GM19099 (cell line): ENCODE data around the gene IL22RA1.

Experiments used
- POLR2A ChIP-seq: IDR thresholded peaks from 3 replicates; pipeline ENCODE4 v1.6.1; 2011; ENCODE audit warnings: low read depth; ENCODE audit not compliant: insufficient read length; ENCODE audit errors: extremely low read depth

The IL22RA1 gene

DNA sequence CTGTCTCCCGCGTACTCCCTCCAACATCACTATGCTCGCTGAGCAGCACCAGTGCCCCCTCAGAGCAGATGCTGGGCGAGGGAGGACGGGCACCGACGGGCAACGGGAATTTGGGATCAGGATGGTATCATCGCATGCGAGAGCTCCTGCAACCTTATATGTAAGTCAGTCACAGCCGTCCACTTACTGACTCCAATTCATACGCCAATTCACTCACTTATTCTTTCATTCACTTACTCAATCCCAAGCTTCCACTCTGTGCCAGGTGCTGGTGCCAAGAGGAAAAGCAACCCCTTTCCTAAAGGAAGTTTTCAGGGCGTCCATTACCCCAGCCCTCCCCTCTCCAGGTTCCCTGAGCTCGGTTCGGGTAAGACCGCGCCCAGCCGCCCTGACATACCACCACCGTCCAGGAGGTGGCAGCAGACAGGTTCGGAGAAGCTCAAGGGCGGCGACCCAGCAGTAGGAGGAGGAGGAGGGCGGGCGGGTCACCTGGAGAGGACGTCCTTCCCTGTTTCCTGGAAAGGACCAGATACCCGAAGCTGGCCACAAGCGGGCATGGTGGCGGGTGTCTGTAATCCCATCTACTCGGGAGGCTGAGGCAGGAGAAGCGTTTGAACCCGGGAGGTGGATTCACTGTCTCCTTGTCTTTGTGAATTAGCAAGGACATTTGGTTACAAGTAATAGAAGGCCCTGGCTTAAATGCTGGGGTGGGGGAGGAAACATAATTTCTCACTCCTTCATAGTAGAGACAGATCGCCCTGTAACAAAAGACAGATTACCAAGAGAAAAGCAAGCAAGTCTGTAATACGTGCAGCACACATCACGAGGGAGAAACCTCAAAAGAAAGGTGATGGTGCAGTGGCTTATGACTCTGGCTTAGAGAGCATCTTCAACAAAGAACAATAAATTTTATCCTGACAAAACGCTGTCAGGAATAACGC lies 7.6 kb upstream of the IL22RA1 start:
- no peak for TF ChIP-seq POLR2A

DNA sequence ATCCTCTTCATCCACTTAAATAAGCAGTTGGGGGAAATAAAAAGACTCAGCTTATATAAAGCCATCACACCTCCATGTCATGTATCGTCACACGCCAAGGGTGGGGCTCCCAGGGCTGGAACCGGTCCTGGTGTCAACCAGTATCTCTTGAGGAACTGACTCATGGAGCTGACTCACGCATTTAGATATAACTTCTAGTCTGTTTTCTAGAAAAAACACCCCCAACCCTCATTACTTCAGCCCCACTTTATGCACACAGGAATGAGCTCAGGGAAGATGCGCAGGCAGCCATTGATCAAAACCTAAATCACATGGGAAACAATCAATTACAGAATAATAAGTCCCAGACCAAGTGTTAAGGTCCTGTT lies 6.9 kb upstream of the IL22RA1 start:
- TF ChIP-seq POLR2A: no peak

DNA sequence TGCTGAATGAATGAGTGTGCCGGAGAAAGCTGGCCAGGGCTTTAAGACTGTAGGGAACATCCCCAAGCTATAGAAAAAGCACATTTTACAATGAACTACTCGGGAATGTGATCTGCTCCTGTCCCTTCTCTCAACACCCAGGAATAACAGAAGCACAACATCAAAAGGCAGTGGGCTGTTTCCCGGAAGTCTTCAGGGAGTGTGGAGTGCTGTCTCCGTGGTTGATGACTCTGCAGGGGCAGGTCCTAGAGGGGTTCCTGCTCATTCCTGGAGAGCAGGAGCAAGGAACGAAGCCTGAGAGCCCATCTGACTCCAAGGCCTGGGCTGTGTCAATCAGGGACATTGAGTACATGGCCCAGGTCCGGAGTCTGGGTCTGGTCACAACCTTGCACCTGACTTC lies 4.9 kb upstream of the IL22RA1 start:
- no peak for TF ChIP-seq POLR2A

DNA sequence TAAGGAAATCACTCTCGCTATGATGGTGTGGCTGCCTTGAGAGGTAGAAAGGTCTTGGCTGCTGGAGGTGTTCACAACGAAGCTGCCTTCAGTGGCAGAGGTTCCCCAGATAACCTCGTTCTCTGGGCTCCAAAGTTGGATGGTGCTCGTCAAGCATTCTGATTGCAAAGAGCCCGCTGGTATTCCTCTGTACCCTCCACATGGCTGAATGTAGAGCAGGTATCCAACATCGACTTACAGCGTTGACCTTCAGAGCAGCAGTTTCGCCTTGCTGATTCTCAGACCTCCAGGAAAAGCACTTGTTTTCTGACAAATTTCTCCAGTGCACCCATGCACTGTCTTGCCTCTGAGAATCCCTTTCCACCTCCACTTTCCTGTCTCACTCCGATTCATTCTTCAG lies 4.3 kb upstream of the IL22RA1 start:
- no peak for TF ChIP-seq POLR2A

DNA sequence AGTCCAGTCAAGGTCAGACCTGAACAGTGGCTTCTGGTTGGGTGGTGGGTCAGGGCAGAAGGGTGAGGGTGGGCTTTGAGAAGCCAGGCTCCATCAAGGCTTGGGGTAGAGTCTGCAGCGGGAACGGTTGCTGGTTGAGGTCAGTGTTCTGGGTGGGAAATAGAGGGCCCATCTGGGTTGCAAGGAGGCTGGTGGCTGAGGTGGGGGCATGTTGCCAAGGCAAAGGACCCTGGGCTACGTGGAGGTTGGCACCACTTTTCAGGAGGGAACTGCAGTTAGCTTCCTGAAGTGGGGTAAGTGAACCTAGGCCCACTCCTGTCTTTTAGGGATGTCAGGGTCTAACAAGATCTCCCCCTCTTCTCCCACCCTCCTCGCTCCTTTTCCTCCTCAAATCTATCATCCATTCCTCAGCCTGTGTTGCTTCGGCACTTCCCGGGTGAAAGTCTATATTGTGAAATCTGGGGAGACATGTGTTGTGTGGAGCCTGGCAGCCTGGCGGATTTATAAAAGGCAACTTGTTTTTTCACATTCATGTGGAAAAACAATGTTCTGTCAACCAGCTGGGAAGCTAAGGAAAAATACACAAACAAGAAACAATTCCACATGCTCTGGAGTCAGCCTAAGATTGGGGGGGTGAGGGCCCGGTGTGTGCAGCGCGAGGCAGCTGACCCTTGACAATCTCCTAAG lies 1.5 kb downstream of the IL22RA1 start:
- no peak for TF ChIP-seq POLR2A

DNA sequence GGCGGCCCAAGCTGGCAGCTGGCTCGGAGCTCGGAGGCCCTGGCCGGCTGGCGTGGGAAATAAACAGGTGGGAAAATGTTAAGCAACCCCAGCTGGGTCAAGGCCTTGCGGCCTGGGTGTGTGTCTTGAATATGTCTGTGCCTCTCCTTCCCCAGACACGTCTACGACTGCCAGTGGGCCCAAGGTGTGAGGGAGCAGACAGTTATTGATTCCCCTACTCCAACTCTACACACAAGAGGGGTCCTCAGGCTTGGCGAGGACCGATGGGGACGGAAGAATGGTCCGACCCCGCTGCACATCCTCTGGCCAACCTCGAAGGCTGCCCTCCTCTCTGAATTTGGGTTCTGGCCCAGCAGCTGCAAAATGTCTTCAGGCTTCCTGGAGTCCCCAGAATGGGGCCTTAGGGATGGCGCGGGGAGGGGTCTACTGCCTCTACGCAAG lies 2.2 kb downstream of the IL22RA1 start:
- TF ChIP-seq POLR2A: no peak

DNA sequence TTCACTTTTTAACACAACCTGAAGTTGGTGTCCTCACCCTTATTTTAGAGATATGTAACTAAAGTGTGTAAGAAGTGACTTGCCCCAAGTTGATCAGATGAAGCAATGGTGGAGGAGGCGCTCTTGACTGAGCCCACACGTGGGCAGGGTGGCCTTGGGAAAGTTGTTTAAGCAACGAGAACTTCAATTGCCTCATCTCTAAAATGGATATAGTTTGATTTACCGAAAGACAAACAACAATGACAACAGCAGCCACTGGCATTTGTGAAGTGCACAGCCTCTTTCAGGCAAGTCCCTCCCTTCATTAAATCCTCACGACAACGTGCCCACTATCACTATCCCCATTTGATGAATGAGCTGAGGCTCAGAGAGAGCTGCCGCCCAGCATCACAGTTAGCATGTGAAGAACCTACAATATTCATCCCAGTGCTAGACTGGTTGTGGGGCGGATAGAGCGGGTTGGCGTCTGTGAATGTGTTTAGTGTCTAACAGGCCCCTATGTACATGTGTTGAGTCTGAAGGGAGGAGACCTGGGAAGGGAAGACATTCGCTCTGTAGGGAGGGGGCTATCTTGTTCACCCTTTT lies 3.0 kb downstream of the IL22RA1 start:
- no peak for TF ChIP-seq POLR2A

DNA sequence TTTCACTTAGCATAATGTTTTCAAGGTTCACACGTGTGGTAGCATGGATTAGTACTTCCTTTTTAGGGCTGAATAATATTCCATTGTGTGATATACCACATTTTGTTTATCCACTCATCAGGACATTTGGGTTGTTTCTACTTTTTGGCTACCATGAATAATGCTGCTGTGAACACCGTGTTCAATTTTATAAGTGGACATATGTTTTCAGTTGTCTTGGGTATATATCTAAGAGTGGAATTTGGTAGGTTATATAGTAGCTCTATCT lies 3.8 kb downstream of the IL22RA1 start:
- no peak for TF ChIP-seq POLR2A

DNA sequence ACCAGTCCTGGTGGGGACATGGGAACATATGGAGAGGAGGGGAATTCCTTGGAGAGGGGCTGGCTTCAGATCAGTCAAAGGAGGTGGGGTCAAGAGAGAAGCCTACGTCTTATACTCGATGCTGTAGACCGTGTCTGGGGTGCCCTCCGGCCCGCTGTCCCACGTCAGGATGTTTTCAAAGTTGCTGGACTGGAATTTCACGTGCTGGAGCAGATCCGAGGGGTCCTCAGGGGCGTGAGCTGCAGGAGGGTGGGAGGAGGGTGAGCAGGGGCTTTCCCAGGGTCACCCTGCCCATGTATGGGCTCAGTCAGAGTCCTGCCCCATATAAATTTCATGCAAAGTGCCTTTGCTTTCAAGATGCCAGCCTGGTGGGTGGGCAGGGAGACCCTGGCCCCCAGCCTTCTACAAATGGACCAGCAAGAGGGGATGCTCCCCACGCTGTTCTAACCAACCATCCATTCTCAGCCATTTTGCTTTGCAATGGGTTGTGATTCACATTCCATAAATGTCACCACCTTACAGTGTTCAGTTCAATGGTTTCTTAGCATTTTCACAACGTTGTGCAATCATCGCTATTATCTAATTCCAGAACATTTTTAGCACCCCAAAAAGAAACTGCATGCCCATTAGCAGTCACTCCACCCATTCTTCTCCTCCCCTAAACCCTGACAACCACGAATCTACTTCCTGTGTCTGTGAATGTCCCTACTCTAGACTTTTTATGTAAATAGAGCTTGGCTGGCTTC lies 4.3 kb downstream of the IL22RA1 start:
- TF ChIP-seq POLR2A: no peak

DNA sequence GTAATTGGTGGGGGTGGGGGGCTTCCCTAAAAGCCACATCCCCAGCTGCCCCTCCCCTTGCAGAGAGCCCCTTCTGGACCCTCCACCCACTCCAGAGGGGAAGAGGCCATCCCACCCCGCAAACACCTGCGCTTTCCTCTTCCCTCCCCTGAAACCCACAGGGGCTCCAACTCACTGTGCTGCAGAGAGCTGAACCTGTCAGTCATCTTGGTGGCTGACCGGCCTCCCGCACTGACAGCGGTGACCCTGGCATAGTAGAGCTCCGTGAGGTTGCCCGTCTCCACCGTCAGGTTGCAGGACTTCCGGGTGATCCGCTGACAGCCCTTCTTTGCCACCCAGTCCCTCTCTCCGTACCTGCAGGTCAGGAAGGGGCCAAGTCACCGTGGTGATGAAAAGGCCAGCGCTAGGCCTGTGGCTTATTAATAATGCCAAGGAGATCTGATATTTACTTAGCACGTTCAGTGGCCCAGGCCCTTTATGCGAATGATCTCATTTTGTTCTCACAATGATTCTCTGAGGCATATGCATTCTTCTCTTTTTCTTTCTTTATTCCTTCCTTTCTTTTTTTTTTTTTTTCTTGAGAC lies 5.9 kb downstream of the IL22RA1 start:
- TF ChIP-seq POLR2A: no peak

DNA sequence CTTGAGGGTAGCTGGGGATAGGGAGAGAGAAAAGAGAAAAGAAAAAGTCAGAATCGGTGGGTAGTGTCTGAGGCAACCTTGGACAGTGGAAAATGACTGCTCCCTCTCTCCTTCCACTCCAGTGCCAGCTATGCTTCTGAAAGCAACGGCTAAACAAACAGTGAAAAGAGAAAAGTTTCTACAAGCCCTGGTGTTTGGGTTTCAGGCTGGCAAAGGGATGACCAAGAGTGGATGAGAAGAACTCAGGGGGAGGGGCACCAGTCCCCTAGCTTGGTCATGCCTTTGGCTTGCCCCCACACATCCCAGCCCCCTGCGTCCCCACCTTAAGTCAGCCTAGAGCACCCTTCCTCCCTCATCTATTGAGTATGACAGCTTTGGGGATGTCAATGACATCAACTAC lies 8.6 kb downstream of the IL22RA1 start:
- no peak for TF ChIP-seq POLR2A

DNA sequence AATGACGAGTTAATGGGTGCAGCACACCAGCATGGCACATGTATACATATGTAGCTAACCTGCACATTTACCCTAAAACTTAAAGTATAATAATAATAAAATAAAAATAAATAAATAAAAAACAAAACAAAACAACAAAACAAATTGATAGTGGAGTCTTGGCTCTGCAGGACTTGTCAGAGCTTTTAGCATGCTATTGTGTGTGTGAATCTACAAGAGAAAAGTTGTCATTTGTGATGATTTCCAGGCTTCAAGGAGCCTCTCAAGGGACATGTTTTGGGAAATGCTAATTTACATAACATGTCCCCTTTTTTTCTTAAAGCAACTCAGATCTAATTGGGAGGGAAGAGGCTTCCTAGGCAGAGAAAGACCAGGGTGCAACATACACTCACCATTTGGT lies 9.1 kb downstream of the IL22RA1 start:
- no peak for TF ChIP-seq POLR2A

DNA sequence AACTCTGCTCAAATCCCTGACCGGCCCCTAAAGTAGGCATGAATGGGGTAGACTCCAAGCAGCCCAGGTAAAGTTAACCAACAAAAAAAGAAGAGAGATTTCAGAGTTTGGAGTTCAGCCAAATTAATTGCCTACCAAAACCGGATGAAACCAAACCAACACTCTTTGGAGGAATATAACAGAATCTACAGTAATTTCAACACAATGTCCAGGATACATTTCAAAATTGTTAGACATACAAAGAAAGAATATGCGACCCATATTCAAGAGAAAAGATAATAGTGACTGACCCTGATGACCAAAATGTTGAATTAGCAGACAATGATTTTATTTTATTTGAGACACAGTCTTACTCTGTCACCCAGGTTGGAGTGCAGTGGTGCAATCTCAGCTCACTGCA lies 12.6 kb downstream of the IL22RA1 start:
- TF ChIP-seq POLR2A: no peak

DNA sequence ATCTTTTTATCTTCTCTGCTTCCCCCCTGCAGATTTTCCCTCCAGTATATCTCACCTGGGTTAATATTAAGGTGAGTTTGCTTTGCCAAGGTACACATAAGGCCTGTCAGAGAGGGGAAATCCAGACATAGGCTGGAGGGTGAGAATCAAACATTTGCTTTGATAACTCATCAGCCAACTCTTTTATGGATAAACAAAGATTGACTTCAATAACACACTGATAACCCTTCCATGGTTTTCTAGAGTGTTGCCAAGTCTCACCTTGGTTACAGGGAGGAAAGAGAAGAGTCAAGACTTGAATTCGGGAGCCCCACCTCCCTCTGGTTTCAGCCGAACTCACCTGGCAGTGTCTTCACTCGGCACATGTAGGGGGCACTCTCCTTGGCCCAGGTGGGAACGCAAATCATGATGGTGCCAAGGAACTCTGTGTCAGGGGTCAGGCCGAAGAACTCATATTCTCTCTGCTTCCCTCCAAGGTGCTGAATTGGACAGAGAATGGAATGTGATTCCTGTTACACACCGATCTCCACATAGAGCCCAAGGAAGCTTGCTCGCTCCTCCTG lies 15.1 kb downstream of the IL22RA1 start:
- no peak for TF ChIP-seq POLR2A
